Caco-2 (cell line): ENCODE data around the gene CHML. TPM values are rescaled to one million over a fixed set of nuclear protein-coding genes. Genes with fewer than 3 reads are reported as not detected.

Experiments
- BruUV-seq: library from RNA; stranded (reverse); fragments of 400-500 nt; replicated peaks from 2 replicates; lab custom pipeline; 2021; lab: Mats Ljungman, UMichigan
- CTCF ChIA-PET: fragments of 300-600 bp; sonication (Branson Sonifier 250); formaldehyde crosslinking; loops from one replicate; lab custom pipeline; 2022; ENCODE audit warnings: antibody characterized with exemption; lab: Charles Lee
- POLR2A ChIA-PET: fragments of 300-600 bp; sonication (Branson Sonifier 250); formaldehyde crosslinking; loops from one replicate; lab custom pipeline; 2022; ENCODE audit warnings: antibody characterized with exemption; lab: Charles Lee
- DNase-seq, 2 experiments: peaks; one replicate each; pipeline versions ENCODE4 v3.0.0 to v3.0.0-alpha.2; 2020 to 2022
- H3K27me3 ChIP-seq: replicated peaks from 2 replicates; pipeline ENCODE4 v1.6.0; 2011; ENCODE audit warnings: low read length; ENCODE audit not compliant: control insufficient read depth, insufficient read depth
- H3K36me3 ChIP-seq: 2 replicates; pipeline ENCODE4 v1.5.1; 2011; ENCODE audit warnings: low read length; ENCODE audit not compliant: control insufficient read depth, insufficient read depth
- H3K4me1 ChIP-seq: fragments of 250-450 bp; sonication (Bioruptor Pico); 2 replicates; pipeline ENCODE4 v1.5.1; 2020; ENCODE audit warnings: mild to moderate bottlenecking
- H3K4me3 ChIP-seq: 2 replicates; pipeline ENCODE4 v1.5.1; 2011; ENCODE audit warnings: low read depth, mild to moderate bottlenecking, control low read depth, low read length
- H3K9me3 ChIP-seq: fragments of 250-450 bp; sonication (Bioruptor Pico); 2 replicates; pipeline ENCODE4 v1.5.1; 2020; ENCODE audit warnings: mild to moderate bottlenecking, moderate library complexity
- H3K27ac Mint-ChIP-seq: one replicate; pipeline ENCODE4 v1.8.0; 2022; ENCODE audit warnings: mixed read lengths; ENCODE audit not compliant: unreplicated experiment
- H3K27me3 Mint-ChIP-seq: one replicate; pipeline ENCODE4 v1.8.0; 2022; ENCODE audit warnings: mixed read lengths; ENCODE audit not compliant: insufficient read depth, unreplicated experiment
- H3K36me3 Mint-ChIP-seq: one replicate; pipeline ENCODE4 v1.8.0; 2022; ENCODE audit warnings: mild to moderate bottlenecking, mixed read lengths; ENCODE audit not compliant: insufficient read depth, unreplicated experiment
- H3K4me1 Mint-ChIP-seq: one replicate; pipeline ENCODE4 v1.8.0; 2022; ENCODE audit warnings: low read depth, mixed read lengths; ENCODE audit not compliant: unreplicated experiment
- H3K4me3 Mint-ChIP-seq: one replicate; pipeline ENCODE4 v1.8.0; 2022; ENCODE audit warnings: mild to moderate bottlenecking, moderate library complexity, mixed read lengths; ENCODE audit not compliant: unreplicated experiment
- H3K9me3 Mint-ChIP-seq: one replicate; pipeline ENCODE4 v1.8.0; 2022; ENCODE audit warnings: mixed read lengths; ENCODE audit not compliant: unreplicated experiment
- intact Hi-C: fragments of 100-400 bp; cut with micrococcal nuclease; formaldehyde crosslinking; loops from one replicate; pipeline ENCODE4 v1.10.0; 2022; ENCODE audit not compliant: unreplicated experiment
- total RNA-seq: library from RNA; stranded (reverse); gene quantifications from 2 replicates; pipeline ENCODE4 v1.2.3, GENCODE V29; 2022
- TF ChIP-seq, protein P1 (sequence below), 2 experiments: fragments of 200-600 bp in 1 of 2; IDR thresholded peaks; 1 replicate in 1 of 2; 2 replicates in 1 of 2; pipeline versions ENCODE4 v1.5.1 to v1.8.0; 2011 to 2022; ENCODE audit warnings: antibody characterized with exemption in 1 of 2, control low read depth in 1 of 2, inconsistent platforms in 1 of 2, low read depth in 1 of 2, low read length in 1 of 2, mild to moderate bottlenecking in 1 of 2, moderate library complexity in 1 of 2; ENCODE audit not compliant: insufficient read depth in 1 of 2, severe bottlenecking in 1 of 2, unreplicated experiment in 1 of 2

CHML gene
- total RNA-seq, 1 experiment from 2014 or later: 29.2 TPM

DNA sequence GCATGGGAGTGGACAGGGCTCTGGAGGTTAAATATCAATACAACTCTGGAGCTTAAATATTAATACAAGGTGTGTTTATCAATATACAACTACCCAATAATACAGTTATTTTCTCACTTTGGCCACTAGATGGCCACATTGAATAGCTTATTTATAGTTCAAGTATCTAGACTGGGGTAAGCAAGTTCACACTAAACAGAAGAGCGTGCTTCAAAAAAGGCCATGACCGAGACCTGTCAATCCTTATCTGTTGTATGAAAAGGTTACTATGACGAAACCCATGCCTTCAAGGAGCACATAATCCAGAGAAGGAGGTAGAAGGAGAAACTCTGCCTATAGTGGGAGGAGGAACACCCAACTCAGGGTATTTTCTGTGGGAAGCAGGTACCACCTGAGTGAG lies 29.1 kb downstream of the CHML start:
- H3K27ac Mint-ChIP-seq: no peak overlapping the region
- ChIA-PET POLR2A (no interaction called here), CTCF (interaction anchor here (0.7 to 1.7 kb wide), 6 partner anchors 16 to 240 kb away, joined by 3 to 9 read pairs (median 4); no protein-coding TSS in a partner anchor)
- no peaks in the 10 kb centered on the region for H3K9me3 ChIP-seq
- intact Hi-C loops: loop anchor here (1.0 to 5.0 kb wide), 5 partner anchors 16 to 376 kb away; partner anchors contain the start of genes CHML and OPN3
- no peaks in the 10 kb centered on the region for H3K27me3 ChIP-seq
- no TSS peak for BruUV-seq
- no peaks in the 10 kb centered on the region for H3K27me3 Mint-ChIP-seq
- H3K4me3 Mint-ChIP-seq: no peak overlapping the region
- no peaks in the 10 kb centered on the region for H3K36me3 ChIP-seq
- H3K36me3 Mint-ChIP-seq: no peaks in the 10 kb centered on the region
- DNase-seq: peak in 1 of 2 experiments; percentile 56
- peaks cover 18% of the 10 kb centered on the region for H3K4me1 Mint-ChIP-seq
- H3K9me3 Mint-ChIP-seq: no peaks in the 10 kb centered on the region
- TF ChIP-seq, protein P1, sequence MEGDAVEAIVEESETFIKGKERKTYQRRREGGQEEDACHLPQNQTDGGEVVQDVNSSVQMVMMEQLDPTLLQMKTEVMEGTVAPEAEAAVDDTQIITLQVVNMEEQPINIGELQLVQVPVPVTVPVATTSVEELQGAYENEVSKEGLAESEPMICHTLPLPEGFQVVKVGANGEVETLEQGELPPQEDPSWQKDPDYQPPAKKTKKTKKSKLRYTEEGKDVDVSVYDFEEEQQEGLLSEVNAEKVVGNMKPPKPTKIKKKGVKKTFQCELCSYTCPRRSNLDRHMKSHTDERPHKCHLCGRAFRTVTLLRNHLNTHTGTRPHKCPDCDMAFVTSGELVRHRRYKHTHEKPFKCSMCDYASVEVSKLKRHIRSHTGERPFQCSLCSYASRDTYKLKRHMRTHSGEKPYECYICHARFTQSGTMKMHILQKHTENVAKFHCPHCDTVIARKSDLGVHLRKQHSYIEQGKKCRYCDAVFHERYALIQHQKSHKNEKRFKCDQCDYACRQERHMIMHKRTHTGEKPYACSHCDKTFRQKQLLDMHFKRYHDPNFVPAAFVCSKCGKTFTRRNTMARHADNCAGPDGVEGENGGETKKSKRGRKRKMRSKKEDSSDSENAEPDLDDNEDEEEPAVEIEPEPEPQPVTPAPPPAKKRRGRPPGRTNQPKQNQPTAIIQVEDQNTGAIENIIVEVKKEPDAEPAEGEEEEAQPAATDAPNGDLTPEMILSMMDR (IDR thresholded peaks at IDR 0.05; ENCODE audit: insufficient read depth in 1 of 2, low read depth in 1 of 2, low read length in 1 of 2, severe bottlenecking in 1 of 2, unreplicated experiment in 1 of 2): peak; percentile 8 to 41
- H3K4me1 ChIP-seq: peaks cover 14% of the 10 kb centered on the region
- no peak overlapping the region for H3K4me3 ChIP-seq

- Histone ChIP-seq H3K4me3 (no peak overlapping the region), H3K9me3 (no peaks in the 10 kb centered on the region), H3K4me1 (peaks cover 14% of the 10 kb centered on the region), H3K36me3 (no peaks in the 10 kb centered on the region), H3K27me3 (no peaks in the 10 kb centered on the region)
- TF ChIP-seq, protein P1 (IDR thresholded peaks at IDR 0.05; ENCODE audit: insufficient read depth in 1 of 2, low read depth in 1 of 2, low read length in 1 of 2, severe bottlenecking in 1 of 2, unreplicated experiment in 1 of 2): no peak
- intact Hi-C loops: loop anchor here (1.0 to 5.0 kb wide), 3 partner anchors 31 to 377 kb away; partner anchors contain the start of genes CHML and OPN3
- Mint-ChIP-seq H3K4me1 (peaks cover 9% of the 10 kb centered on the region), H3K9me3 (no peaks in the 10 kb centered on the region), H3K27me3 (no peaks in the 10 kb centered on the region), H3K4me3 (no peak overlapping the region), H3K27ac (no peak overlapping the region), H3K36me3 (no peaks in the 10 kb centered on the region)
- no TSS peak for BruUV-seq
- DNase-seq: peak in 1 of 2 experiments; percentile 17
- ChIA-PET CTCF (interaction anchor here (0.7 to 1.7 kb wide), 6 partner anchors 17 to 241 kb away, joined by 3 to 9 read pairs (median 4); no protein-coding TSS in a partner anchor), POLR2A (no interaction called here)
These were observed 29.9 kb downstream of the CHML start for GRCh38 chr1:241610056-241610815.

- BruUV-seq: no TSS peak
- Mint-ChIP-seq H3K4me1 (peaks cover 6% of the 10 kb centered on the region), H3K9me3 (no peaks in the 10 kb centered on the region), H3K27ac (no peak overlapping the region), H3K4me3 (no peak overlapping the region), H3K27me3 (no peaks in the 10 kb centered on the region), H3K36me3 (no peaks in the 10 kb centered on the region)
- Histone ChIP-seq H3K4me1 (peaks cover 14% of the 10 kb centered on the region), H3K27me3 (no peaks in the 10 kb centered on the region), H3K9me3 (no peaks in the 10 kb centered on the region), H3K4me3 (no peak overlapping the region), H3K36me3 (no peaks in the 10 kb centered on the region)
- intact Hi-C loops: no loop called here
- CTCF ChIA-PET: interaction anchor here (0.6 kb wide), 1 partner anchor 50 kb away, joined by 3 read pairs; no protein-coding TSS in a partner anchor
- DNase-seq: no peak
- TF ChIP-seq, protein P1 (IDR thresholded peaks at IDR 0.05; ENCODE audit: insufficient read depth in 1 of 2, low read depth in 1 of 2, low read length in 1 of 2, severe bottlenecking in 1 of 2, unreplicated experiment in 1 of 2): no peak
- POLR2A ChIA-PET: no interaction called here
These were observed 31.7 kb downstream of the CHML start for GRCh38 chr1:241608379-241609033.
